Suprapubic skin (tissue), 4 donors: ENCODE results near the gene LMOD1.

ENCODE experiments used
- CTCF ChIP-seq, 2 donors: fragments of 200-600 bp in 1 of 2; fragments of 450-650 bp in 1 of 2; sonication (generic) in 1 of 2; IDR thresholded peaks; one replicate each; pipeline ENCODE4 v1.5.1; 2016 to 2019; ENCODE audit warnings: antibody characterized with exemption in 2 of 2, mild to moderate bottlenecking in 1 of 2, moderate library complexity in 1 of 2
- EP300 ChIP-seq: sonication (generic); formaldehyde crosslinking; IDR thresholded peaks from one replicate; pipeline ENCODE4 v1.6.1; 2017; ENCODE audit warnings: antibody characterized with exemption
- POLR2A ChIP-seq, 2 donors: fragments of 450-650 bp; IDR thresholded peaks; one replicate each; pipeline ENCODE4 v1.6.1; 2017; ENCODE audit warnings: antibody characterized with exemption in 2 of 2, mild to moderate bottlenecking in 2 of 2, moderate library complexity in 2 of 2
- POLR2AphosphoS5 ChIP-seq, 3 donors: sonication (generic); formaldehyde crosslinking; IDR thresholded peaks; one replicate each; pipeline ENCODE4 v1.6.1; 2017; ENCODE audit warnings: antibody characterized with exemption in 3 of 3

- TF ChIP-seq CTCF (IDR thresholded peaks at IDR 0.05) = no peak
- TF ChIP-seq POLR2A (IDR thresholded peaks at IDR 0.05) = no peak
- TF ChIP-seq POLR2AphosphoS5 (IDR thresholded peaks at IDR 0.05) = no peak
- TF ChIP-seq EP300 = no peak
Measured at GRCh38 chr1:201882665-201883132, 63.6 kb downstream of the LMOD1 start.
